Measurements from ENCODE around the gene ECI2. TPM values are rescaled to one million over a fixed set of nuclear protein-coding genes. Genes with fewer than 3 reads are reported as not detected.

The ECI2 gene
- polyA plus RNA-seq, 2 of the 4 experiments (the other 2 are of a cell fraction), result 48.1 to 68.9 TPM

GRCh38 chr6:4169028-4169789 lies 33.8 kb upstream of the ECI2 start:
- ATAC-seq (no peak), FAIRE-seq (no peak), DNase-seq (ENCODE audit: low read depth in 1 of 2, low spot score in 1 of 2) (no peak)
- ChIA-PET POLR2A (no interaction called here), CTCF (interaction anchor here (0.9 to 1.1 kb wide), 2 partner anchors 10 to 107 kb away, joined by 3 read pairs; no protein-coding TSS in a partner anchor)
- Histone ChIP-seq H3K4me2 (no peak overlapping the region), H3K4me3 (no peak overlapping the region), H3K27ac (no peak overlapping the region), H3K9me3 (no peaks in the 10 kb centered on the region), H3K4me1 (no peaks in the 10 kb centered on the region)
- WGBS (ENCODE audit: missing lambda C conversion rate), result 64% methylated on average over 8 of the region's 8 CpGs
- no peak for TF ChIP-seq RNF2 (IDR thresholded peaks at IDR 0.05; ENCODE audit: borderline replicate concordance, low read depth)
- TF ChIP-seq TP53 (CRISPR knock-in tag; IDR thresholded peaks at IDR 0.05), result no peak
- no peak for TF ChIP-seq POLR2AphosphoS2 (conservative IDR thresholded peaks at IDR 0.05; ENCODE audit: low read length)
- TF ChIP-seq RFX5 (IDR thresholded peaks at IDR 0.05), result no peak

- ChIA-PET POLR2A (no interaction called here), CTCF (interaction anchor here (0.6 to 2.4 kb wide), 2 partner anchors 8 to 12 kb away, joined by 3 to 8 read pairs; no protein-coding TSS in a partner anchor)
- DNase-seq (ENCODE audit: low read depth in 1 of 2, low spot score in 1 of 2) (no peak), ATAC-seq (no peak), FAIRE-seq (no peak)
- Histone ChIP-seq H3K4me2 (no peak overlapping the region), H3K4me3 (no peak overlapping the region), H3K4me1 (no peaks in the 10 kb centered on the region), H3K9me3 (no peaks in the 10 kb centered on the region), H3K27ac (no peak overlapping the region)
- 69% methylated on average over 1 of the region's 1 CpG for WGBS (ENCODE audit: missing lambda C conversion rate)
- TF ChIP-seq USF2 (IDR thresholded peaks at IDR 0.05), result no peak
Measured at GRCh38 chr6:4167833-4168232, 32.5 kb upstream of the ECI2 start.

- TF ChIP-seq HOXB5 (CRISPR knock-in tag; IDR thresholded peaks at IDR 0.05) (no peak), MAFK (IDR thresholded peaks at IDR 0.05; ENCODE audit: partially characterized antibody) (peak; percentile 24), EHF (CRISPR knock-in tag; IDR thresholded peaks at IDR 0.05) (no peak), JUNB (IDR thresholded peaks at IDR 0.05) (no peak), TFCP2L1 (CRISPR knock-in tag; IDR thresholded peaks at IDR 0.05) (no peak)
- CTCF ChIA-PET, result interaction anchor here (2.4 kb wide), 1 partner anchor 12 kb away, joined by 8 read pairs; no protein-coding TSS in a partner anchor
- no peak for FAIRE-seq
- Histone ChIP-seq H3K4me2 (no peak overlapping the region), H3K9me3 (no peaks in the 10 kb centered on the region), H3K27ac (no peak overlapping the region), H3K4me3 (no peak overlapping the region), H3K4me1 (no peaks in the 10 kb centered on the region)
- no peak for ATAC-seq
- no peak for DNase-seq (ENCODE audit: low read depth in 1 of 2, low spot score in 1 of 2)
- POLR2A ChIA-PET, result no interaction called here
- 89% methylated on average over 6 of the region's 6 CpGs for WGBS (ENCODE audit: missing lambda C conversion rate)
Measured at GRCh38 chr6:4167123-4167522, 31.7 kb upstream of the ECI2 start.

GRCh38 chr6:4164456-4164855 lies 29.1 kb upstream of the ECI2 start:
- no peak for ATAC-seq
- Histone ChIP-seq H3K27ac (no peak overlapping the region), H3K4me1 (no peaks in the 10 kb centered on the region), H3K9me3 (no peaks in the 10 kb centered on the region), H3K4me3 (no peak overlapping the region), H3K4me2 (no peak overlapping the region)
- WGBS (ENCODE audit: missing lambda C conversion rate), result 88% methylated on average over 5 of the region's 6 CpGs
- FAIRE-seq, result no peak
- no peak for DNase-seq (ENCODE audit: low read depth in 1 of 2, low spot score in 1 of 2)
- ChIA-PET POLR2A (no interaction called here), CTCF (no interaction called here)
- no peak for TF ChIP-seq POLR2AphosphoS2 (conservative IDR thresholded peaks at IDR 0.05; ENCODE audit: low read length)
- TF ChIP-seq EHMT2 (IDR thresholded peaks at IDR 0.05; ENCODE audit: low read depth), result no peak
- TF ChIP-seq KDM1A (IDR thresholded peaks at IDR 0.05; ENCODE audit: low read depth), result no peak
- TF ChIP-seq ELK1 (IDR thresholded peaks at IDR 0.05; ENCODE audit: low read depth, low read length), result no peak
- TF ChIP-seq HES2 (IDR thresholded peaks at IDR 0.05), result no peak
- no peak for TF ChIP-seq RFX5 (IDR thresholded peaks at IDR 0.05)
- no peak for TF ChIP-seq ESRRA (IDR thresholded peaks at IDR 0.05; ENCODE audit: borderline replicate concordance, low read length)
- TF ChIP-seq FOXS1 (CRISPR knock-in tag; IDR thresholded peaks at IDR 0.05), result no peak
- no peak for TF ChIP-seq RNF2 (IDR thresholded peaks at IDR 0.05; ENCODE audit: borderline replicate concordance, low read depth)
- no peak for TF ChIP-seq E2F6 (IDR thresholded peaks at IDR 0.05; ENCODE audit: borderline replicate concordance, low read depth)
- TF ChIP-seq NPAS2 (CRISPR knock-in tag; IDR thresholded peaks at IDR 0.05; ENCODE audit: borderline replicate concordance), result no peak
- no peak for TF ChIP-seq HOXB5 (CRISPR knock-in tag; IDR thresholded peaks at IDR 0.05)
- no peak for TF ChIP-seq EHF (CRISPR knock-in tag; IDR thresholded peaks at IDR 0.05)
- no peak for TF ChIP-seq POLR2A (IDR thresholded peaks at IDR 0.05; ENCODE audit: low read length)
- no peak for TF ChIP-seq REST (IDR thresholded peaks at IDR 0.05)

Measured in A549 (cell line).